PC-3 (cell line): Measurements from ENCODE around the gene C1S. TPM values are rescaled to one million over a fixed set of nuclear protein-coding genes. Genes with fewer than 3 reads are reported as not detected.

Source experiments
- ATAC-seq: fragments of 200-7000 bp; cut with Tn5 transposase; 2 replicates; pipeline ENCODE4 v1.9.1; 2020; ENCODE audit warnings: mild to moderate bottlenecking, moderate library complexity
- BruUV-seq: library from RNA; stranded (reverse); fragments of 400-500 nt; replicated peaks from 2 replicates; lab custom pipeline; 2021; lab: Mats Ljungman, UMichigan
- CTCF ChIA-PET: fragments of 300-600 bp; sonication (Branson Sonifier 250); formaldehyde crosslinking; loops from one replicate; lab custom pipeline; 2022; ENCODE audit warnings: antibody characterized with exemption; lab: Charles Lee
- POLR2A ChIA-PET: fragments of 300-600 bp; sonication (Branson Sonifier 250); formaldehyde crosslinking; loops from one replicate; lab custom pipeline; 2022; ENCODE audit warnings: antibody characterized with exemption; ENCODE audit not compliant: unreplicated experiment; lab: Charles Lee
- DNase-seq: peaks from one replicate; pipeline ENCODE4 v3.0.0-alpha.2; 2015
- H2AFZ ChIP-seq: fragments of 300-600 bp; sonication (generic); 2 replicates; pipeline ENCODE4 v1.6.0; 2016; ENCODE audit warnings: antibody characterized with exemption, low read length
- H3F3A ChIP-seq: fragments of 300-600 bp; sonication (generic); one replicate; pipeline ENCODE4 v1.6.0; 2017; ENCODE audit warnings: antibody characterized with exemption, low read length, control low read depth, mild to moderate bottlenecking; ENCODE audit not compliant: unreplicated experiment
- H3K27ac ChIP-seq: fragments of 300-600 bp; sonication (generic); 2 replicates; pipeline ENCODE4 v1.5.1; 2016; ENCODE audit warnings: mild to moderate bottlenecking, low read length
- H3K27me3 ChIP-seq: fragments of 300-600 bp; sonication (generic); 2 replicates; pipeline ENCODE4 v1.6.1; 2016; ENCODE audit warnings: low read length, mixed read lengths
- H3K36me3 ChIP-seq: fragments of 300-600 bp; sonication (generic); 2 replicates; pipeline ENCODE4 v1.6.1; 2016; ENCODE audit warnings: low read depth, mixed run types, low read length, mixed read lengths
- H3K4me1 ChIP-seq: fragments of 300-600 bp; sonication (generic); 2 replicates; pipeline ENCODE4 v1.5.1; 2016; ENCODE audit warnings: low read length; ENCODE audit not compliant: insufficient read depth
- H3K4me2 ChIP-seq: fragments of 300-600 bp; sonication (generic); 2 replicates; pipeline ENCODE4 v1.6.0; 2016; ENCODE audit warnings: low read length
- H3K4me3 ChIP-seq: fragments of 300-600 bp; sonication (generic); 2 replicates; pipeline ENCODE4 v1.5.1; 2016; ENCODE audit warnings: mild to moderate bottlenecking, low read length, mixed read lengths
- H3K79me2 ChIP-seq: fragments of 300-600 bp; sonication (generic); 2 replicates; pipeline ENCODE4 v1.6.1; 2017; ENCODE audit warnings: low read length, mixed read lengths
- H3K9ac ChIP-seq: fragments of 300-600 bp; sonication (generic); 2 replicates; pipeline ENCODE4 v1.6.0; 2016; ENCODE audit warnings: mild to moderate bottlenecking, low read length
- H3K9me2 ChIP-seq: fragments of 300-600 bp; sonication (generic); replicated peaks from 2 replicates; pipeline ENCODE4 v1.6.1; 2016; ENCODE audit warnings: mixed run types, low read length, mixed read lengths
- H3K9me3 ChIP-seq: fragments of 300-600 bp; sonication (generic); 2 replicates; pipeline ENCODE4 v1.6.1; 2016; ENCODE audit warnings: low read length, mixed read lengths
- H4K20me1 ChIP-seq: fragments of 300-600 bp; sonication (generic); 2 replicates; pipeline ENCODE4 v1.6.1; 2016; ENCODE audit warnings: low read length, mixed read lengths
- CTCF ChIP-seq: fragments of 300-600 bp; sonication (generic); conservative IDR thresholded peaks from 2 replicates; pipeline ENCODE4 v1.5.1; 2017; ENCODE audit warnings: antibody characterized with exemption, low read depth, mild to moderate bottlenecking, low read length
- EZH2 ChIP-seq: fragments of 300-600 bp; sonication (generic); IDR thresholded peaks from one replicate; pipeline ENCODE4 v1.6.1; 2017; ENCODE audit warnings: antibody characterized with exemption, mild to moderate bottlenecking, low read length; ENCODE audit not compliant: unreplicated experiment
- EZH2phosphoT487 ChIP-seq: fragments of 300-600 bp; sonication (generic); IDR thresholded peaks from 2 replicates; pipeline ENCODE4 v1.6.1; 2018; ENCODE audit warnings: mild to moderate bottlenecking, antibody characterized with exemption, low read length, borderline replicate concordance
- intact Hi-C: fragments of 100-400 bp; cut with micrococcal nuclease; formaldehyde crosslinking; loops from 2 replicates; pipeline ENCODE4 v1.9.0; 2023
- total RNA-seq: library from RNA; depleted of rRNA; stranded (reverse); fragments of >200 nt; gene quantifications from 2 replicates; pipeline ENCODE4 v1.2.3, GENCODE V29; 2014

The C1S gene
- total RNA-seq, 1 experiment from 2014 or later, result 2.9 TPM

DNA sequence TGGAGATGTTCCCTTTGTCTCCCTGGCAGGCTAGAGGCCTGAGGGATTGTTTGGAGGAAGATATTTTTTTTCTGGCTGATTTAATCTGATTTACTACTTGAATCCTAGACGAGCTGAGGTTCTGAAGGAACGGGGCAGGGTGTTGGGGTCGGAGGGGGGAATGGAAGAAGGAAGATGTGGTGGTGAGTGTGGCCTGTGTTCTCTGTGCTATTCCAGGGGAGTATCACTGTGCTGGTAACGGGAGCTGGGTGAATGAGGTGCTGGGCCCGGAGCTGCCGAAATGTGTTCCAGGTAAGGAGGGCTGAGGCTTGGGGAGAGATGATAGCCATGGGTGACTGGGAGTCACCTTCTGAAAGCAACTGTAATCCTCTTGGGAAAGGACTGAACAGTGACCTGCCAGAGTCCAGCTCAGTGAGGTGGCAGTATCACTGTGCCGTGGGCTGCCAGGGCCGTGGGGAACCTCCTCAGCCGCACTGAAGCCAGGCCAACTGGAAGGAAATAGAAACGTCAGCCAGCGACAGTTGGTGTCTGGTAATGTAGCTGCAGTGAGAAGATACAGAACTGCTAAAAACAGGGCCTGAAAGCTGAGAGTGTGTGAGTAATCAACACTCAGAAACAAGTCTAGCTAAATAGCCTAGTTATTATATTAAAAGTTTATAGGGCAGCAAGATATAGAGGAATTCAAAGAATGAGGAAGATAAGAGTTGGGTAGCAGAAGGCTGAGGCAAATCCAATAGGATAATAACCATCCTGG, 7.9 kb downstream of the C1S start:
- Histone ChIP-seq H2AFZ (no peak overlapping the region), H3K9me2 (no peaks in the 10 kb centered on the region), H3K4me3 (no peak overlapping the region), H3K9me3 (no peaks in the 10 kb centered on the region), H3F3A (no peaks in the 10 kb centered on the region), H3K79me2 (no peaks in the 10 kb centered on the region), H3K27ac (no peak overlapping the region), H3K27me3 (peaks cover 17% of the 10 kb centered on the region; the same call in 1 of the 2 replicates), H4K20me1 (no peaks in the 10 kb centered on the region), H3K9ac (no peak overlapping the region), H3K36me3 (no peaks in the 10 kb centered on the region), H3K4me1 (no peaks in the 10 kb centered on the region), H3K4me2 (no peak overlapping the region)
- TF ChIP-seq EZH2phosphoT487 (no peak), EZH2 (no peak), CTCF (no peak)
- ATAC-seq (peak; percentile 27; the same call in 1 of the 2 replicates), DNase-seq (no peak)
- ChIA-PET POLR2A (no interaction called here), CTCF (no interaction called here)
- no TSS peak for BruUV-seq
- intact Hi-C loops, result no loop called here

DNA sequence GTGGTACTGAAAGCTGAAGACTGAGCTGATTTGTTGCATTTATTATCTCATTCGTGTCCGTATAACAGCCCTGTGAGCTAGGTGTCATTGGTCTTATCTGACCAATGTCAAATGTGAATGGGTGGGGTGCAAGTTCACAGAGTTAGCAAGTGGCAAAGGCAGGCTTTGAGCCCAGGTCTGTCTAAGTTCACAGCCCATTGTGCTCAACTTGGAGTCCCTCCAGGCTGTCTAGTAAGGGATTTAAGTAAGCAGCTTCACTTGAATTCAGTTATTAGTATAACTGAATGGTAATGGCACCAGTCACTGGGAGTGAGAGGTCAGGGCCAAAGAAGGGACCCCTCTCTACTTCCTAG, 8.5 kb downstream of the C1S start:
- H3K4me3 ChIP-seq, result no peak overlapping the region
- no peaks in the 10 kb centered on the region for H3F3A ChIP-seq
- POLR2A ChIA-PET, result interaction anchor here (0.7 kb wide), 1 partner anchor 91 kb away, joined by 5 read pairs; no protein-coding TSS in a partner anchor
- H3K4me2 ChIP-seq, result no peak overlapping the region
- no peak overlapping the region for H2AFZ ChIP-seq
- no peaks in the 10 kb centered on the region for H4K20me1 ChIP-seq
- no peaks in the 10 kb centered on the region for H3K79me2 ChIP-seq
- CTCF ChIA-PET, result no interaction called here
- ATAC-seq (no peak), DNase-seq (no peak)
- no peak overlapping the region for H3K27ac ChIP-seq
- H3K9ac ChIP-seq, result no peak overlapping the region
- BruUV-seq, result no TSS peak
- no peaks in the 10 kb centered on the region for H3K9me2 ChIP-seq
- intact Hi-C loops, result no loop called here
- no peaks in the 10 kb centered on the region for H3K36me3 ChIP-seq
- H3K4me1 ChIP-seq, result no peaks in the 10 kb centered on the region
- no peaks in the 10 kb centered on the region for H3K9me3 ChIP-seq
- TF ChIP-seq CTCF, result no peak
- no peak for TF ChIP-seq EZH2
- TF ChIP-seq EZH2phosphoT487, result no peak
- peaks cover 17% of the 10 kb centered on the region; the same call in 1 of the 2 replicates for H3K27me3 ChIP-seq

DNA sequence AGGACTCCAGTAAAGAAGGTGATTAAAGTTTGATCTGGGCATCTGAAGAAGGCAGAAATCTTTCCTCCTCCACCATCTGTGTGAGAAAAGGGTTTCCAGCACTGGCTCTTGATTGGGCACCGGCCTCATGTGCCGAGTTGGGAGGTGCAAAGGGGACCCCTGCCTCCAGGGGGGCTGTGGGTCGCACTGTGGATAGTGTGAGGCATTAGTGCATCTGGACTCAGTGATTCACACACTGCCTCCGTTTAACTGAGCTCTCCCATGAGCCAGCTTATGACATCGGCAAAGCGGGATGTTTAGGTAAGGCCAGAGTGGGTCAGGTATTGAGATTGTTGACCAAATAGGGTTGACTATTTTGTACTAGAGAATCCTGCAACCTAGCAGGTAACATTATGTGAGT, 8.9 kb downstream of the C1S start:
- no peak overlapping the region for H3K9ac ChIP-seq
- TF ChIP-seq EZH2, result no peak
- TF ChIP-seq CTCF, result no peak
- TF ChIP-seq EZH2phosphoT487, result no peak
- no peak overlapping the region for H3K4me3 ChIP-seq
- BruUV-seq, result no TSS peak
- no peak overlapping the region for H3K27ac ChIP-seq
- no peaks in the 10 kb centered on the region for H4K20me1 ChIP-seq
- CTCF ChIA-PET, result no interaction called here
- no peaks in the 10 kb centered on the region for H3F3A ChIP-seq
- H3K36me3 ChIP-seq, result no peaks in the 10 kb centered on the region
- H3K27me3 ChIP-seq, result peaks cover 17% of the 10 kb centered on the region; the same call in 1 of the 2 replicates
- H3K4me1 ChIP-seq, result no peaks in the 10 kb centered on the region
- H3K9me3 ChIP-seq, result no peaks in the 10 kb centered on the region
- no peak overlapping the region for H3K4me2 ChIP-seq
- POLR2A ChIA-PET, result interaction anchor here (0.7 kb wide), 1 partner anchor 91 kb away, joined by 5 read pairs; no protein-coding TSS in a partner anchor
- H2AFZ ChIP-seq, result no peak overlapping the region
- no peaks in the 10 kb centered on the region for H3K9me2 ChIP-seq
- intact Hi-C loops, result no loop called here
- no peak for ATAC-seq
- no peak for DNase-seq
- H3K79me2 ChIP-seq, result no peaks in the 10 kb centered on the region
